Heart right ventricle (tissue), 16 donors: ENCODE data around the gene PTH2. TPM values are rescaled to one million over a fixed set of nuclear protein-coding genes. Genes with fewer than 3 reads are reported as not detected.

Source experiments
- ATAC-seq, 8 donors: fragments of 200-7000 bp; cut with Tn5 transposase; one replicate each; pipeline ENCODE4 v1.9.1; 2020; ENCODE audit warnings: mild to moderate bottlenecking in 8 of 8, moderate library complexity in 8 of 8, moderate number of reproducible peaks in 1 of 8
- DNase-seq, 2 donors: peaks; one replicate each; pipeline ENCODE4 v3.0.0-alpha.2; 2020
- H3K27ac ChIP-seq, 10 donors: fragments of 200-600 bp; sonication (generic) in 2 of 10; one replicate each; pipeline versions ENCODE4 v1.5.0 to v1.8.0; 2020 to 2022; ENCODE audit warnings: mild to moderate bottlenecking in 3 of 10
- H3K27me3 ChIP-seq, 7 donors: fragments of 200-600 bp; one replicate each; pipeline ENCODE4 v1.8.0; 2021 to 2022; ENCODE audit warnings: mild to moderate bottlenecking in 2 of 7
- H3K36me3 ChIP-seq, 9 donors: fragments of 200-600 bp; sonication (generic) in 1 of 9; one replicate each; pipeline versions ENCODE4 v1.5.0 to v1.8.0; 2020 to 2022; ENCODE audit warnings: mild to moderate bottlenecking in 2 of 9
- H3K4me1 ChIP-seq, 9 donors: fragments of 200-600 bp; sonication (generic) in 1 of 9; one replicate each; pipeline versions ENCODE4 v1.5.0 to v1.8.0; 2020 to 2022; ENCODE audit warnings: mild to moderate bottlenecking in 4 of 9
- H3K4me3 ChIP-seq, 10 donors: fragments of 200-600 bp; sonication (generic) in 2 of 10; one replicate each; pipeline versions ENCODE4 v1.5.0 to v1.8.0; 2020 to 2022; ENCODE audit warnings: mild to moderate bottlenecking in 7 of 10, moderate library complexity in 2 of 10
- H3K9me3 ChIP-seq, 11 donors: fragments of 200-600 bp in 10 of 11; sonication (generic) in 2 of 11; one replicate each; pipeline versions ENCODE4 v1.5.0 to v1.8.0; 2013 to 2022; ENCODE audit warnings: mild to moderate bottlenecking in 2 of 11, control low read depth in 1 of 11, moderate library complexity in 1 of 11
- CTCF ChIP-seq, 9 donors: fragments of 200-600 bp; sonication (generic) in 2 of 9; IDR thresholded peaks; one replicate each; pipeline versions ENCODE4 v1.5.0 to v1.8.0; 2021 to 2022; ENCODE audit warnings: antibody characterized with exemption in 9 of 9, mild to moderate bottlenecking in 5 of 9, moderate library complexity in 1 of 9
- WGBS, 2 donors: extraction: QIAGEN DNeasy Blood & Tissue Kit; methylation state at CpG; one replicate each; pipeline ENCODE4 v1.1.7; 2013; ENCODE audit warnings: inconsistent platforms in 1 of 2; 5-methylcytosine and 5-hydroxymethylcytosine counted together
- intact Hi-C, 10 donors: fragments of 100-400 bp; cut with DNase I; formaldehyde crosslinking; loops; one replicate each; pipeline versions ENCODE4 v1.11.1 to v1.14.2; 2022
- polyA plus RNA-seq, 2 donors: library from polyadenylated mRNA; stranded (reverse); fragments of 200-250 nt; gene quantifications; one replicate each; pipeline ENCODE4 v1.2.3, GENCODE V29; 2013
- total RNA-seq, 10 donors: library from RNA; stranded (reverse); fragmentation: NEBNext Ultra II Directional in 3 of 10; extraction: Animal tissue kit (Norgen Biotek cat#: 25700) in 3 of 10; gene quantifications; one replicate each; pipeline versions ENCODE4 v1.2.1 to v1.2.4, GENCODE V29; 2021 to 2023
- donor health status: Arrhythmogenic right ventricular cardiomyopathy.
- donor health status: ischemic (EF 13 %, LVEDD 7.1; RV severe dilation, severe dysfunction).
- donor health status: healthy with polysubstance abuse.
- donor health status: DM: no; HTN: yes; CAD: no.
- donor health status: DM: no; HTN: no; CAD: no.
- donor health status: ischemic (EF 25% LVEDD 6.9; RV normal size, moderate dysfunction).
- donor health status: ischemic (EF 25% LVEDD 5.7; RV mildly dilated, moderate dysfunction).
- donor health status: healthy.
- donor health status: DM: yes; HTN: yes; CAD: no.
- donor health status: Ischemic cardiomyopathy.
- donor health status: ischemic (EF 35%, LVEDD 5.7; RV mildly dilated, moderate dysfunction).
- donor health status: nonischemic (EF 11% LVEDD 7.7; RV severe dilation, severe dysfunction).
- donor health status: DM: yes; HTN: yes; CAD: no.
- donor health status: PGD.
- donor health status: ischemic (EF 29% LVEDD 5.4; RV normal size, mild dysfunction).
- donor health status: nonischemic (EF 23%, LVEDD 6.1; RV moderate dilation, normal function).

The PTH2 gene
- total and polyA plus RNA-seq, 12 donors = not detected

- peaks cover 5 to 39% (median 30%) of the 10 kb centered on the region in 9 donors for H3K4me1 ChIP-seq
- no peak for ATAC-seq
- H3K9me3 ChIP-seq = no peaks in the 10 kb centered on the region
- no peak overlapping the region for H3K4me3 ChIP-seq
- TF ChIP-seq CTCF (IDR thresholded peaks at IDR 0.05) = no peak
- WGBS, 2 donors = 14 to 19% methylated on average over 3 of the region's 3 CpGs
- DNase-seq = no peak
- no peaks in the 10 kb centered on the region for H3K36me3 ChIP-seq
- intact Hi-C loops = no loop called here
- peaks cover 13 to 100% (median 95%) of the 10 kb centered on the region in 7 donors for H3K27me3 ChIP-seq
- H3K27ac ChIP-seq = no peak overlapping the region
These were observed 1.4 kb downstream of the PTH2 start for GRCh38 chr19:49421878-49422202.

- H3K4me3 ChIP-seq = peak overlapping the region in 6 of 10 donors; percentile 10 to 38 (median 29)
- 8 to 9% methylated on average over 48 of the region's 48 CpGs for WGBS, 2 donors
- peak; percentile 67 to 73 for DNase-seq
- intact Hi-C loops = no loop called here
- peaks cover 5 to 38% (median 30%) of the 10 kb centered on the region in 9 donors for H3K4me1 ChIP-seq
- no peak overlapping the region for H3K27ac ChIP-seq
- H3K9me3 ChIP-seq = no peaks in the 10 kb centered on the region
- no peak for TF ChIP-seq CTCF (IDR thresholded peaks at IDR 0.05)
- H3K36me3 ChIP-seq = no peaks in the 10 kb centered on the region
- peak; percentile 60 to 86 (median 76) for ATAC-seq
- H3K27me3 ChIP-seq = peaks cover 7 to 100% (median 95%) of the 10 kb centered on the region in 7 donors
These were observed 2.0 kb downstream of the PTH2 start for GRCh38 chr19:49421039-49421877.

- H3K36me3 ChIP-seq = no peaks in the 10 kb centered on the region
- H3K27ac ChIP-seq = no peak overlapping the region
- whole genome bisulfite sequencing, 2 donors = 48 to 62% methylated on average over 2 of the region's 2 CpGs
- ATAC-seq (no peak), DNase-seq (no peak)
- H3K9me3 ChIP-seq = no peaks in the 10 kb centered on the region
- intact Hi-C loops = no loop called here
- no peak overlapping the region for H3K4me3 ChIP-seq
- H3K27me3 ChIP-seq = peaks cover 4 to 100% (median 92%) of the 10 kb centered on the region in 7 donors
- H3K4me1 ChIP-seq = peaks cover 5 to 34% (median 30%) of the 10 kb centered on the region in 9 donors
- no peak for TF ChIP-seq CTCF (IDR thresholded peaks at IDR 0.05)
These were observed 3.0 kb downstream of the PTH2 start for GRCh38 chr19:49420227-49420626.

- intact Hi-C loops = no loop called here
- no peaks in the 10 kb centered on the region for H3K36me3 ChIP-seq
- H3K4me1 ChIP-seq = peaks cover 5 to 34% (median 30%) of the 10 kb centered on the region in 9 donors
- H3K27ac ChIP-seq = no peak overlapping the region
- H3K9me3 ChIP-seq = no peaks in the 10 kb centered on the region
- no peak for DNase-seq
- no peak overlapping the region for H3K4me3 ChIP-seq
- ATAC-seq = no peak
- 81 to 82% methylated on average over 2 of the region's 2 CpGs for WGBS, 2 donors
- no peak for TF ChIP-seq CTCF (IDR thresholded peaks at IDR 0.05)
- peaks cover 4 to 93% (median 84%) of the 10 kb centered on the region in 7 donors for H3K27me3 ChIP-seq
These were observed 4.1 kb downstream of the PTH2 start for GRCh38 chr19:49419173-49419572.
